Measurements from ENCODE around the gene SH3YL1.

The SH3YL1 gene

GRCh38 chr2:211486-212184 lies 52.2 kb downstream of the SH3YL1 start:
- DNase-seq: no peak

GRCh38 chr2:210660-211059 lies 53.2 kb downstream of the SH3YL1 start:
- DNase-seq: no peak

- no peak for DNase-seq
Observed at GRCh38 chr2:209470-209869, 54.4 kb downstream of the SH3YL1 start.

GRCh38 chr2:208335-208734 lies 55.5 kb downstream of the SH3YL1 start:
- no peak for DNase-seq

GRCh38 chr2:203984-204383 lies 59.8 kb downstream of the SH3YL1 start:
- no peak for DNase-seq

- no peak for DNase-seq
Observed at GRCh38 chr2:203401-203800, 60.4 kb downstream of the SH3YL1 start.

- DNase-seq: no peak
Observed at GRCh38 chr2:202945-203344, 60.9 kb downstream of the SH3YL1 start.

GRCh38 chr2:201648-202433 lies 62.0 kb downstream of the SH3YL1 start:
- no peak for DNase-seq

- no peak for DNase-seq
Observed at GRCh38 chr2:199041-199966, 64.5 kb downstream of the SH3YL1 start.

GRCh38 chr2:196406-196805 lies 67.4 kb downstream of the SH3YL1 start:
- no peak for DNase-seq

GRCh38 chr2:195932-196331 lies 67.9 kb downstream of the SH3YL1 start:
- DNase-seq: no peak

- no peak for DNase-seq
Observed at GRCh38 chr2:193141-193671, 70.6 kb downstream of the SH3YL1 start.

- no peak for DNase-seq
Observed at GRCh38 chr2:191311-192190, 72.3 kb downstream of the SH3YL1 start.

GRCh38 chr2:187825-188224 lies 76.0 kb downstream of the SH3YL1 start:
- DNase-seq: no peak

- no peak for DNase-seq
Observed at GRCh38 chr2:185221-185620, 78.6 kb downstream of the SH3YL1 start.

- DNase-seq: no peak
Observed at GRCh38 chr2:184695-185094, 79.1 kb downstream of the SH3YL1 start.

GRCh38 chr2:182509-183122 lies 81.2 kb downstream of the SH3YL1 start:
- no peak for DNase-seq

GRCh38 chr2:180311-180710 lies 83.5 kb downstream of the SH3YL1 start:
- DNase-seq: no peak

GRCh38 chr2:179886-180285 lies 83.9 kb downstream of the SH3YL1 start:
- DNase-seq: no peak

- DNase-seq: no peak
Observed at GRCh38 chr2:177733-178132, 86.1 kb downstream of the SH3YL1 start.

- DNase-seq: no peak
Observed at GRCh38 chr2:176917-177316, 86.9 kb downstream of the SH3YL1 start.
